ENCODE results near the gene RRBP1.

The RRBP1 gene

GRCh38 chr20:17637985-17638640 lies 43.9 kb downstream of the RRBP1 start:
- Histone ChIP-seq H4K20me1 (ENCODE audit: insufficient read depth, low read length) (peaks cover 57% of the 10 kb centered on the region), H3K4me1 (ENCODE audit: insufficient read depth, low read length) (no peaks in the 10 kb centered on the region), H3K9me3 (ENCODE audit: insufficient read depth, low read length, severe bottlenecking) (no peaks in the 10 kb centered on the region), H3K4me2 (ENCODE audit: insufficient read depth, low read length) (no peak overlapping the region), H3K36me3 (ENCODE audit: insufficient read depth, low read length) (peaks cover 96% of the 10 kb centered on the region), H3K4me3 (ENCODE audit: low read depth in 1 of 2, low read length in 2 of 2) (no peak overlapping the region), H3K9ac (ENCODE audit: low read depth, low read length) (no peak overlapping the region), H2AFZ (ENCODE audit: low read depth, low read length) (no peak overlapping the region), H3K27me3 (ENCODE audit: insufficient read depth, low read length, poor library complexity) (no peaks in the 10 kb centered on the region), H3K27ac (ENCODE audit: low read length) (no peak overlapping the region), H3K79me2 (ENCODE audit: insufficient read depth, low read length) (0 out of 2 replicates have a peak, but pooled peaks cover 2% of the 10 kb centered on the region)
- ATAC-seq (ENCODE audit: insufficient read depth, low read depth) = no peak
- no peak for DNase-seq
- TF ChIP-seq EZH2 (IDR thresholded peaks at IDR 0.05; ENCODE audit: borderline replicate concordance, low read depth, low read length, severe bottlenecking) (no peak), CTCF (IDR thresholded peaks at IDR 0.05; ENCODE audit: borderline replicate concordance, extremely low read depth, low read length, poor library complexity, severe bottlenecking) (no peak)

- Histone ChIP-seq H3K79me2 (ENCODE audit: insufficient read depth, low read length) (no peaks in the 10 kb centered on the region), H3K36me3 (ENCODE audit: insufficient read depth, low read length) (peaks cover 97% of the 10 kb centered on the region), H3K4me1 (ENCODE audit: insufficient read depth, low read length) (no peaks in the 10 kb centered on the region), H2AFZ (ENCODE audit: low read depth, low read length) (no peak overlapping the region), H3K4me2 (ENCODE audit: insufficient read depth, low read length) (no peak overlapping the region), H3K9me3 (ENCODE audit: insufficient read depth, low read length, severe bottlenecking) (no peaks in the 10 kb centered on the region), H3K27me3 (ENCODE audit: insufficient read depth, low read length, poor library complexity) (no peaks in the 10 kb centered on the region), H4K20me1 (ENCODE audit: insufficient read depth, low read length) (peaks cover 54% of the 10 kb centered on the region), H3K27ac (ENCODE audit: low read length) (no peak overlapping the region), H3K4me3 (ENCODE audit: low read depth in 1 of 2, low read length in 2 of 2) (no peak overlapping the region), H3K9ac (ENCODE audit: low read depth, low read length) (no peak overlapping the region)
- TF ChIP-seq CTCF (IDR thresholded peaks at IDR 0.05; ENCODE audit: borderline replicate concordance, extremely low read depth, low read length, poor library complexity, severe bottlenecking) = no peak
- no peak for TF ChIP-seq EZH2 (IDR thresholded peaks at IDR 0.05; ENCODE audit: borderline replicate concordance, low read depth, low read length, severe bottlenecking)
- DNase-seq (no peak), ATAC-seq (ENCODE audit: insufficient read depth, low read depth) (no peak)
Measured at GRCh38 chr20:17637413-17637780, 44.6 kb downstream of the RRBP1 start.

GRCh38 chr20:17636523-17637412 lies 45.3 kb downstream of the RRBP1 start:
- no peak overlapping the region for H3K9ac ChIP-seq (ENCODE audit: low read depth, low read length)
- DNase-seq = no peak

More at GRCh38 chr20:17636523-17637412, 45.3 kb downstream of the RRBP1 start:
- H3K4me3 ChIP-seq (ENCODE audit: low read depth in 1 of 2, low read length in 2 of 2) = no peak overlapping the region
- H3K4me1 ChIP-seq (ENCODE audit: insufficient read depth, low read length) = no peaks in the 10 kb centered on the region
- no peak for TF ChIP-seq EZH2 (IDR thresholded peaks at IDR 0.05; ENCODE audit: borderline replicate concordance, low read depth, low read length, severe bottlenecking)
- TF ChIP-seq CTCF (IDR thresholded peaks at IDR 0.05; ENCODE audit: borderline replicate concordance, extremely low read depth, low read length, poor library complexity, severe bottlenecking) = no peak
- no peaks in the 10 kb centered on the region for H3K27me3 ChIP-seq (ENCODE audit: insufficient read depth, low read length, poor library complexity)
- peaks cover 48% of the 10 kb centered on the region for H4K20me1 ChIP-seq (ENCODE audit: insufficient read depth, low read length)
- H3K4me2 ChIP-seq (ENCODE audit: insufficient read depth, low read length) = no peak overlapping the region
- no peak for ATAC-seq (ENCODE audit: insufficient read depth, low read depth)
- no peaks in the 10 kb centered on the region for H3K79me2 ChIP-seq (ENCODE audit: insufficient read depth, low read length)
- H3K9me3 ChIP-seq (ENCODE audit: insufficient read depth, low read length, severe bottlenecking) = no peaks in the 10 kb centered on the region
- H3K27ac ChIP-seq (ENCODE audit: low read length) = no peak overlapping the region
- H2AFZ ChIP-seq (ENCODE audit: low read depth, low read length) = no peak overlapping the region
- peaks cover 97% of the 10 kb centered on the region for H3K36me3 ChIP-seq (ENCODE audit: insufficient read depth, low read length)
